Effector memory CD4-positive, alpha-beta T cell (primary cell): ENCODE results near the gene BRD7.

ENCODE experiments used
- DNase-seq, 3 donors: peaks; one replicate each; pipeline ENCODE4 v3.0.0-alpha.2; 2020
- H3K27ac ChIP-seq: 2 replicates; pipeline ENCODE4 v1.7.0; 2013; ENCODE audit warnings: mild to moderate bottlenecking, low read length, moderate library complexity; ENCODE audit not compliant: insufficient read depth, poor library complexity, severe bottlenecking
- H3K27me3 ChIP-seq: replicated peaks from 2 replicates; pipeline ENCODE4 v1.7.0; 2013; ENCODE audit warnings: mild to moderate bottlenecking, low read length; ENCODE audit not compliant: insufficient read depth, control insufficient read depth, poor library complexity, severe bottlenecking
- H3K36me3 ChIP-seq: 2 replicates; pipeline ENCODE4 v1.7.0; 2013; ENCODE audit warnings: mild to moderate bottlenecking, low read length, moderate library complexity; ENCODE audit not compliant: control insufficient read depth, insufficient read depth
- H3K4me1 ChIP-seq: 2 replicates; pipeline ENCODE4 v1.7.0; 2013; ENCODE audit warnings: low read length, mild to moderate bottlenecking; ENCODE audit not compliant: control insufficient read depth, insufficient read depth, poor library complexity, severe bottlenecking
- H3K4me3 ChIP-seq: 2 replicates; pipeline ENCODE4 v1.7.0; 2013; ENCODE audit warnings: low read length, low read depth, mild to moderate bottlenecking; ENCODE audit not compliant: insufficient read depth, poor library complexity, severe bottlenecking
- H3K9me3 ChIP-seq: 2 replicates; pipeline ENCODE4 v1.7.0; 2013; ENCODE audit warnings: mild to moderate bottlenecking, low read length, moderate library complexity; ENCODE audit not compliant: control insufficient read depth

Gene BRD7

GRCh38 chr16:50324345-50324744 lies 44.4 kb downstream of the BRD7 start:
- H3K27ac ChIP-seq: peak overlapping the region; percentile 26
- H3K27me3 ChIP-seq: no peaks in the 10 kb centered on the region
- no peak overlapping the region for H3K4me3 ChIP-seq
- H3K9me3 ChIP-seq: no peaks in the 10 kb centered on the region
- H3K4me1 ChIP-seq: peaks cover 15% of the 10 kb centered on the region
- DNase-seq: no peak
- peaks cover 53% of the 10 kb centered on the region for H3K36me3 ChIP-seq

- no peaks in the 10 kb centered on the region for H3K9me3 ChIP-seq
- DNase-seq: no peak
- peaks cover 15% of the 10 kb centered on the region for H3K4me1 ChIP-seq
- H3K4me3 ChIP-seq: no peak overlapping the region
- H3K27me3 ChIP-seq: no peaks in the 10 kb centered on the region
- H3K36me3 ChIP-seq: peaks cover 51% of the 10 kb centered on the region
- peak overlapping the region; percentile 26 for H3K27ac ChIP-seq
Measured at GRCh38 chr16:50323335-50324011, 45.3 kb downstream of the BRD7 start.

GRCh38 chr16:50322333-50322732 lies 46.5 kb downstream of the BRD7 start:
- Histone ChIP-seq H3K36me3 (peaks cover 61% of the 10 kb centered on the region), H3K4me1 (peaks cover 7% of the 10 kb centered on the region), H3K4me3 (no peak overlapping the region), H3K27me3 (no peaks in the 10 kb centered on the region), H3K9me3 (no peaks in the 10 kb centered on the region), H3K27ac (no peak overlapping the region)
- DNase-seq: no peak

DNA sequence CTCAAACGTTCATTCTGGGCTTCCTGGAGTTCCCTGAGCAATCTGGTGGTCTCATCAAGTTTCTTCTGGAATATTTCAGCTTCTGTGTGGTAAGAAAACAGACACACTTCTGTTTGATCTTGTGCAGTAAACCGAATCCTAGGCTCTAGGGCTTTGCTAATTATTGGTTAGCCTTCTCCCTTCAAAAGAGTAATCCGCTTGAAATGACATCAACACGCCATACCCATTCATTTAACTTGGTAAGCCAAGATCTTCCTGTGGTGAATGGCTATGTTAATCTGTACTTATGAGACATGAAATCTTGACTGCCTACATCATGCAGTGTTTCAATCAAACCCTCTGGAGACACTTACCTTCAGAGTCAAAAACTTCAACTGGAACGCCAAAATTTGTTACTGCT lies 48.5 kb downstream of the BRD7 start:
- Histone ChIP-seq H3K9me3 (no peaks in the 10 kb centered on the region), H3K4me1 (peaks cover 7% of the 10 kb centered on the region), H3K27me3 (no peaks in the 10 kb centered on the region), H3K4me3 (no peak overlapping the region), H3K27ac (no peak overlapping the region), H3K36me3 (peaks cover 77% of the 10 kb centered on the region)
- DNase-seq: no peak

GRCh38 chr16:50318796-50319578 lies 49.8 kb downstream of the BRD7 start:
- no peaks in the 10 kb centered on the region for H3K9me3 ChIP-seq
- H3K27me3 ChIP-seq: no peaks in the 10 kb centered on the region
- H3K36me3 ChIP-seq: peaks cover 80% of the 10 kb centered on the region
- no peak for DNase-seq
- peaks cover 2% of the 10 kb centered on the region for H3K4me1 ChIP-seq
- H3K4me3 ChIP-seq: no peak overlapping the region
- H3K27ac ChIP-seq: peak overlapping the region; percentile 19

DNA sequence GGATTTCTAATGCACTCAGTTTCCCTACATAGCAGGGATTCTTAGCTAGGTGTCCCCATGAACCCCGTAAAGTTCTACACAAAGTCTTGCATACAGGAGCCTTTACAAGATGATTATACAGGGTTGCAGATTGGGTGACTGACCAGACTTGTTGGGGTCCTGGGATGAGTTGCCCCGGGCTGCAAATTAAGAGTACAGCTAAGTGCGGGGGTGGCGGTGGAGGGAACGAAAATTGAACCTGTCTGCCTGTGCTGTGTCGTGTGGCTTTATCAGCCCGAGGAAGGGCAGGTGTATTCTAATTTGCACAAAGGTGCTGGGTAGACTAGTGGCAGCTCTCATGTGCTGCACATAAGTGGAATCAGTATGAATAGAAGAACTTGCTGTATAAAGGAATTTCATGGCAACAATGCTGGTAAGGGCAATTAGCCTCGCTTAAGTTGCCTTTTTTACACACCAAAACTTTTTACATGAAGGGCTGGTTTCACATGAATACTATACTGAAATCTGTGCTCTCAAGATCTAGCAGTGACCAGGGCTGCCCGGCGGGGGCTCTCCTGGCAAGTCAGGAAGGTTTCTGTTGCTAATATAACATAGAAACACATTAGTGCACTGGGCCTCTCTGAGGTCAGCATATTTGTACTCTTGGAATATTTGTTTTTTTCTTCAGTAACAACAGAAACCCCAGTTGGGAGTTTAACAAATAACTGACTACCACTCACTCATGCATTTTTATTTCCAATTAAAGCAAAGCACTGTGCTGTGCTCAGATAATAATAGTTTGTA lies 51.7 kb downstream of the BRD7 start:
- Histone ChIP-seq H3K9me3 (no peaks in the 10 kb centered on the region), H3K27ac (no peak overlapping the region), H3K27me3 (no peaks in the 10 kb centered on the region), H3K36me3 (peaks cover 83% of the 10 kb centered on the region), H3K4me3 (no peak overlapping the region), H3K4me1 (peaks cover 4% of the 10 kb centered on the region)
- no peak for DNase-seq

DNA sequence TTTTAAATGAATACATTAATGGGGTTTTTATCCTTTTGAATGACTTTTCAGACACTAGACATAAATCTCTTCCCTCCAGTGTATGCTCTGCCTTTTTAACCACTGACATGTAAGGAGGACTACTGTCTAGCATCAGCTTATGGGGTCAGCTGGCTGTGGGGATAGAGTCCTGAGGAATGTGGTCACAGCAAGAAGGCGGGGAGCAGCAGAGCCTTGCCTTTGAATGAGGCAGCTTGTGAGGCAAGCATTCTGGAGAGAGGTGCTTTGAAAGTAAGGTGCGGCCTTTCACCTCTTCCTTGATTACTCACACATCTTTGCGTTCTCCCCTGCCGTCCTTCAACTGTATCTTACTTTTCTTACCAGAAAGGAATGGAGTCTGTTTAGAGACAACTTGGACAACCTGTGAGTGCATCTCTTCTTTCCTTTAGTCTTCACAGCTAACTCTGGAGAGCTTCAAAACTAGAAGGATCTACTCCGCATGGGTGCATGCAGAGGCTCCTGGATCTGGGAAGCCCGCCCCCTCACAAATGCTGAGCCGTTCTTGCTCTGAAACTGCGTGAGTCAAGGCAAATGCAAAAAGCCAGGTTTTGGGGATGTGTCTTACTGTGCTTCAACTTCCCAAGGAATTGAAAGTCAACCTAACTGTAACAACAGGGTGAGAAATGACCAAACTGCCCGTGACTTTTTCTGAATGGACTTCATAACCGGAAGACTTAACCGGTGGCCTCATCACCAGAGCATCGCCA lies 52.5 kb downstream of the BRD7 start:
- Histone ChIP-seq H3K27me3 (no peaks in the 10 kb centered on the region), H3K9me3 (no peaks in the 10 kb centered on the region), H3K4me1 (peaks cover 4% of the 10 kb centered on the region), H3K36me3 (peaks cover 83% of the 10 kb centered on the region), H3K27ac (no peak overlapping the region), H3K4me3 (no peak overlapping the region)
- DNase-seq: no peak

DNA sequence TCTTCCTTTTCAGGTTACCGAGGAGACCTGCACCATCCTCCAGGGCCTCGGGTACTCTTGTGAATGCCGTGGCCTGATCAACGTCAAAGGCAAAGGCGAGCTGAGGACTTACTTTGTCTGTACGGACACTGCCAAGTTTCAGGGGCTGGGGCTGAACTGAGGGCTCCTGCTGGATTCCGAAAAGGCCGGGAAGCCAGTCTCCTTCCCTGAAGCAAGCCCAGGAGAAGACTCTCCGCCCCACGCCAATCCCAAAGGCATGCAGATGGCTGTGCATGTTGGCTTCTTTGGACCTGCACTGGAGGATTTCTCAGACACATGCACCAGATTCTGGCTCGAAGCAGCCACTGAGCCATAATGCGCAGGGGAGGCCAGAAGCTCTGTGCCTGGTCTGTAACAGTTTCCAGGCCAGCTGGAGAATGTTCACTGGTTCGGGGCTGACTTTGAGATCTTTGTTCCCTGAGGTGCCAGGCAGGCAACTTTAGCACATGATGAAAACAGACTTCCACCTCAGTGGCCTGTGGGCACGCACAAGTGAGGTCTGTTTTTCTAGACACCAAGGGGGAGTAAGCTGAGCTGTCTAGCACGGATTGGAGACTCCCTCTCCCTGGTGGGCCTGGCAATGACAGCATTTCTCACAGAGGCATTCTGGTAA lies 53.3 kb downstream of the BRD7 start:
- Histone ChIP-seq H3K4me3 (no peak overlapping the region), H3K27ac (no peak overlapping the region), H3K27me3 (no peaks in the 10 kb centered on the region), H3K9me3 (no peaks in the 10 kb centered on the region), H3K36me3 (peaks cover 85% of the 10 kb centered on the region), H3K4me1 (peaks cover 4% of the 10 kb centered on the region)
- DNase-seq: no peak

GRCh38 chr16:50314665-50315064 lies 54.1 kb downstream of the BRD7 start:
- H3K27me3 ChIP-seq: no peaks in the 10 kb centered on the region
- no peak overlapping the region for H3K27ac ChIP-seq
- H3K36me3 ChIP-seq: peaks cover 85% of the 10 kb centered on the region

More at GRCh38 chr16:50314665-50315064, 54.1 kb downstream of the BRD7 start:
- Histone ChIP-seq H3K4me1 (peaks cover 4% of the 10 kb centered on the region), H3K4me3 (no peak overlapping the region), H3K9me3 (no peaks in the 10 kb centered on the region)
- no peak for DNase-seq
